PC-3 (cell line): ENCODE measurements around the gene HTN1. TPM values are rescaled to one million over a fixed set of nuclear protein-coding genes. Genes with fewer than 3 reads are reported as not detected.
"Not testable (repeated sequence)": the region's sequence is repeated elsewhere in the genome, so short reads cannot be mapped to it uniquely, and the experiment has no call there.

Source experiments
- ATAC-seq: fragments of 200-7000 bp; cut with Tn5 transposase; 2 replicates; pipeline ENCODE4 v1.9.1; 2020; ENCODE audit warnings: mild to moderate bottlenecking, moderate library complexity
- BruUV-seq: library from RNA; stranded (reverse); fragments of 400-500 nt; replicated peaks from 2 replicates; lab custom pipeline; 2021; lab: Mats Ljungman, UMichigan
- CTCF ChIA-PET: fragments of 300-600 bp; sonication (Branson Sonifier 250); formaldehyde crosslinking; loops from one replicate; lab custom pipeline; 2022; ENCODE audit warnings: antibody characterized with exemption; lab: Charles Lee
- POLR2A ChIA-PET: fragments of 300-600 bp; sonication (Branson Sonifier 250); formaldehyde crosslinking; loops from one replicate; lab custom pipeline; 2022; ENCODE audit warnings: antibody characterized with exemption; ENCODE audit not compliant: unreplicated experiment; lab: Charles Lee
- DNase-seq: peaks from one replicate; pipeline ENCODE4 v3.0.0-alpha.2; 2015
- H2AFZ ChIP-seq: fragments of 300-600 bp; sonication (generic); 2 replicates; pipeline ENCODE4 v1.6.0; 2016; ENCODE audit warnings: antibody characterized with exemption, low read length
- H3F3A ChIP-seq: fragments of 300-600 bp; sonication (generic); one replicate; pipeline ENCODE4 v1.6.0; 2017; ENCODE audit warnings: antibody characterized with exemption, low read length, control low read depth, mild to moderate bottlenecking; ENCODE audit not compliant: unreplicated experiment
- H3K27ac ChIP-seq: fragments of 300-600 bp; sonication (generic); 2 replicates; pipeline ENCODE4 v1.5.1; 2016; ENCODE audit warnings: mild to moderate bottlenecking, low read length
- H3K27me3 ChIP-seq: fragments of 300-600 bp; sonication (generic); 2 replicates; pipeline ENCODE4 v1.6.1; 2016; ENCODE audit warnings: low read length, mixed read lengths
- H3K36me3 ChIP-seq: fragments of 300-600 bp; sonication (generic); 2 replicates; pipeline ENCODE4 v1.6.1; 2016; ENCODE audit warnings: low read depth, mixed run types, low read length, mixed read lengths
- H3K4me1 ChIP-seq: fragments of 300-600 bp; sonication (generic); 2 replicates; pipeline ENCODE4 v1.5.1; 2016; ENCODE audit warnings: low read length; ENCODE audit not compliant: insufficient read depth
- H3K4me2 ChIP-seq: fragments of 300-600 bp; sonication (generic); 2 replicates; pipeline ENCODE4 v1.6.0; 2016; ENCODE audit warnings: low read length
- H3K4me3 ChIP-seq: fragments of 300-600 bp; sonication (generic); 2 replicates; pipeline ENCODE4 v1.5.1; 2016; ENCODE audit warnings: mild to moderate bottlenecking, low read length, mixed read lengths
- H3K79me2 ChIP-seq: fragments of 300-600 bp; sonication (generic); 2 replicates; pipeline ENCODE4 v1.6.1; 2017; ENCODE audit warnings: low read length, mixed read lengths
- H3K9ac ChIP-seq: fragments of 300-600 bp; sonication (generic); 2 replicates; pipeline ENCODE4 v1.6.0; 2016; ENCODE audit warnings: mild to moderate bottlenecking, low read length
- H3K9me2 ChIP-seq: fragments of 300-600 bp; sonication (generic); replicated peaks from 2 replicates; pipeline ENCODE4 v1.6.1; 2016; ENCODE audit warnings: mixed run types, low read length, mixed read lengths
- H3K9me3 ChIP-seq: fragments of 300-600 bp; sonication (generic); 2 replicates; pipeline ENCODE4 v1.6.1; 2016; ENCODE audit warnings: low read length, mixed read lengths
- H4K20me1 ChIP-seq: fragments of 300-600 bp; sonication (generic); 2 replicates; pipeline ENCODE4 v1.6.1; 2016; ENCODE audit warnings: low read length, mixed read lengths
- EZH2 ChIP-seq: fragments of 300-600 bp; sonication (generic); IDR thresholded peaks from one replicate; pipeline ENCODE4 v1.6.1; 2017; ENCODE audit warnings: antibody characterized with exemption, mild to moderate bottlenecking, low read length; ENCODE audit not compliant: unreplicated experiment
- EZH2phosphoT487 ChIP-seq: fragments of 300-600 bp; sonication (generic); IDR thresholded peaks from 2 replicates; pipeline ENCODE4 v1.6.1; 2018; ENCODE audit warnings: mild to moderate bottlenecking, antibody characterized with exemption, low read length, borderline replicate concordance
- intact Hi-C: fragments of 100-400 bp; cut with micrococcal nuclease; formaldehyde crosslinking; loops from 2 replicates; pipeline ENCODE4 v1.9.0; 2023
- total RNA-seq: library from RNA; depleted of rRNA; stranded (reverse); fragments of >200 nt; gene quantifications from 2 replicates; pipeline ENCODE4 v1.2.3, GENCODE V29; 2014
- TF ChIP-seq, protein P1 (sequence below): fragments of 300-600 bp; sonication (generic); conservative IDR thresholded peaks from 2 replicates; pipeline ENCODE4 v1.5.1; 2017; ENCODE audit warnings: antibody characterized with exemption, low read depth, mild to moderate bottlenecking, low read length

The HTN1 gene
- total RNA-seq, 1 experiment from 2014 or later = not detected

DNA sequence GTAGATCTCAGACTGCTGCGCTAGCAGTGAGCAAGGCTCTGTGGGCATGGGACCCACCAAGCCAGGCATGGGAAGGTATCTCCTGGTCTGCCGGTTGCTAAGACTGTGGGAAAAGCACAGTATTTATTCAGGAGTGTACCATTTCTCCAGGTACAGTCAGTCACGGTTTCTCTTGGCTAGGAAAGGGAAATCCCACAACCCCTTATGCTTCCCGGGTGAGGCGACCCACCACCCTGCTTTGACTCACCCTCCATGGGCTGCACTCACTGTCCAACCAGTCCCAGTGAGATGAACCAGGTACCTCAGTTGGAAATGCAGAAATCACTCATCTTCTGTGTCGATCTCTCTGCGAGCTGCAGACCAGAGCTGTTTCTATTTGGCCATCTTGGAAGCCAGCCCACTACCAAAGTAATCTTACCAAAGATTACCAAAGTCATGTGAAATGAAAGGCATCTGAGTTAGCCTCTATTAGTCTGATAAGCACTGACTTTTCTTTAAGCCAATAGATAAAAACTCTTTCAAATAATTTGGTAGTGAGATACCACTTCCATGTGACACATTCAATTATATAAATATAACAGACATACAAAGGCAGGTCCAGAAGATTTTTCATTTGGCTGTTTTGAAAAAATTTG, 8.5 kb upstream of the HTN1 start:
- no TSS peak for BruUV-seq
- ChIA-PET CTCF (no interaction called here), POLR2A (no interaction called here)
- H3K27ac ChIP-seq = no peak overlapping the region
- ATAC-seq (no peak), DNase-seq (no peak)
- H3K4me3 ChIP-seq = no peak overlapping the region
- no peak overlapping the region for H3K9ac ChIP-seq
- H4K20me1 ChIP-seq = no peaks in the 10 kb centered on the region
- H3F3A ChIP-seq = no peaks in the 10 kb centered on the region
- no peaks in the 10 kb centered on the region for H3K79me2 ChIP-seq
- H3K9me2 ChIP-seq = no peaks in the 10 kb centered on the region
- no peaks in the 10 kb centered on the region for H3K9me3 ChIP-seq
- no peaks in the 10 kb centered on the region for H3K4me1 ChIP-seq
- H3K27me3 ChIP-seq = peaks cover 6% of the 10 kb centered on the region; the same call in 1 of the 2 replicates
- no peak overlapping the region for H2AFZ ChIP-seq
- TF ChIP-seq EZH2phosphoT487 (no peak), EZH2 (no peak)
- TF ChIP-seq, protein P1, sequence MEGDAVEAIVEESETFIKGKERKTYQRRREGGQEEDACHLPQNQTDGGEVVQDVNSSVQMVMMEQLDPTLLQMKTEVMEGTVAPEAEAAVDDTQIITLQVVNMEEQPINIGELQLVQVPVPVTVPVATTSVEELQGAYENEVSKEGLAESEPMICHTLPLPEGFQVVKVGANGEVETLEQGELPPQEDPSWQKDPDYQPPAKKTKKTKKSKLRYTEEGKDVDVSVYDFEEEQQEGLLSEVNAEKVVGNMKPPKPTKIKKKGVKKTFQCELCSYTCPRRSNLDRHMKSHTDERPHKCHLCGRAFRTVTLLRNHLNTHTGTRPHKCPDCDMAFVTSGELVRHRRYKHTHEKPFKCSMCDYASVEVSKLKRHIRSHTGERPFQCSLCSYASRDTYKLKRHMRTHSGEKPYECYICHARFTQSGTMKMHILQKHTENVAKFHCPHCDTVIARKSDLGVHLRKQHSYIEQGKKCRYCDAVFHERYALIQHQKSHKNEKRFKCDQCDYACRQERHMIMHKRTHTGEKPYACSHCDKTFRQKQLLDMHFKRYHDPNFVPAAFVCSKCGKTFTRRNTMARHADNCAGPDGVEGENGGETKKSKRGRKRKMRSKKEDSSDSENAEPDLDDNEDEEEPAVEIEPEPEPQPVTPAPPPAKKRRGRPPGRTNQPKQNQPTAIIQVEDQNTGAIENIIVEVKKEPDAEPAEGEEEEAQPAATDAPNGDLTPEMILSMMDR = no peak
- H3K4me2 ChIP-seq = no peak overlapping the region
- intact Hi-C loops = no loop called here
- no peaks in the 10 kb centered on the region for H3K36me3 ChIP-seq

DNA sequence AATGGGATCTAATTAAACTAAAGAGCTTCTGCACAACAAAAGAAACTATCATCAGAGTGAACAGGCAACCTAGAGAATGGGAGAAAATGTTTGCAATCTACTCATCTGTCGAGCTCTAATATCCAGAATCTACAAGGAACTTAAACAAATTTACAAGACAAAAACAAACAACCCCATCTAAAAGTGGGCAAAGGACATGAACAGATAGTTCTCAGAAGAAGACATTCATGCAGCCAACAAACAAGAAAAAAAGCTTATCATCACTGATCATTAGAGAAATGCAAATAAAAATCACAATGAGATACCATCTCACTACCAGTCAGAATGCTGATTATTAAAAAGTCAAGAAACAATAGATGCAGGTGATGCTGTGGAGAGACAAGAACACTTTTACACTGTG, 6.3 kb downstream of the HTN1 start:
- intact Hi-C loops, H2AFZ ChIP-seq, H3K9me2 ChIP-seq, BruUV-seq, H3K4me3 ChIP-seq, H3K9me3 ChIP-seq, H3K79me2 ChIP-seq, DNase-seq, H3K4me1 ChIP-seq, H3K27ac ChIP-seq, H3K36me3 ChIP-seq, CTCF ChIA-PET, H3K27me3 ChIP-seq, H3K9ac ChIP-seq, H3K4me2 ChIP-seq, H4K20me1 ChIP-seq, H3F3A ChIP-seq, ATAC-seq, POLR2A ChIA-PET: not testable (repeated sequence)

DNA sequence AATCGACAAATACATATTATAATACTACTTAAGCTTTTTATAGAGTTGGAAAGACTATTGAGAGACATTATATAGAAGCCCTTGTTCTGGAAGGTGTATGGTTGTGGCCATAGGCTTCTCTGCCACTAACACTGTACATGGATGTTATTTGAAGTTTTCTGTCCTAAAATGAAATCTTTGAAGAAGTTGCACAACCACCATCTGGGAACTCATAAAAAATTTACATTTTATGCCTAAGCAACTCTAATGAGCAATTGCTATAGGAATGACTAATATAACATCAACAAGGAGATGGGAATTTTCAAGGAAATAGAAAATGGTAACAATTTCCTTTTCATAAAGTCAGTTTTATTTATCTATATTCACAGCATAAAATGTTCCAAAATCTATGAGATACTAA, 7.4 kb downstream of the HTN1 start:
- no peaks in the 10 kb centered on the region for H3K4me1 ChIP-seq
- no peaks in the 10 kb centered on the region for H3K36me3 ChIP-seq
- H3K79me2 ChIP-seq = no peaks in the 10 kb centered on the region
- no peak overlapping the region for H3K4me2 ChIP-seq
- H3K27ac ChIP-seq = no peak overlapping the region
- no TSS peak for BruUV-seq
- no peak overlapping the region for H3K4me3 ChIP-seq
- ChIA-PET CTCF (no interaction called here), POLR2A (no interaction called here)
- no peak for TF ChIP-seq EZH2phosphoT487
- no peak for TF ChIP-seq EZH2
- TF ChIP-seq, protein P1 = no peak
- ATAC-seq = no peak
- no peak overlapping the region for H2AFZ ChIP-seq
- H4K20me1 ChIP-seq = no peaks in the 10 kb centered on the region
- H3K27me3 ChIP-seq = no peaks in the 10 kb centered on the region
- intact Hi-C loops = no loop called here
- no peak overlapping the region for H3K9ac ChIP-seq
- no peaks in the 10 kb centered on the region for H3F3A ChIP-seq
- DNase-seq = no peak
- H3K9me2 ChIP-seq = no peaks in the 10 kb centered on the region
- H3K9me3 ChIP-seq = 0 out of 2 replicates have a peak, but pooled peaks cover 6% of the 10 kb centered on the region
